ENCODE results near the gene SIRT4. TPM values are rescaled to one million over a fixed set of nuclear protein-coding genes. Genes with fewer than 3 reads are reported as not detected.
A peak's percentile ranks its signal among the peaks of the same experiment; 100 is the strongest.
"Not testable (repeated sequence)": the region's sequence is repeated elsewhere in the genome, so short reads cannot be mapped to it uniquely, and the experiment has no call there.

The SIRT4 gene
- total RNA-seq, 1 experiment from 2014 or later = 1.6 TPM

GRCh38 chr12:120335447-120335846 lies 33.3 kb downstream of the SIRT4 start:
- peak; percentile 48 for DNase-seq (ENCODE audit: low read depth)

GRCh38 chr12:120336392-120336791 lies 34.3 kb downstream of the SIRT4 start:
- not testable (repeated sequence) for DNase-seq (ENCODE audit: low read depth)

GRCh38 chr12:120337730-120338129 lies 35.6 kb downstream of the SIRT4 start:
- no peak for DNase-seq (ENCODE audit: low read depth)

GRCh38 chr12:120339256-120339655 lies 37.1 kb downstream of the SIRT4 start:
- DNase-seq (ENCODE audit: low read depth) = no peak

GRCh38 chr12:120342175-120343038 lies 40.3 kb downstream of the SIRT4 start:
- no peak for DNase-seq (ENCODE audit: low read depth)

- no peak for DNase-seq (ENCODE audit: low read depth)
Observed at GRCh38 chr12:120343039-120343537, 41.0 kb downstream of the SIRT4 start.

- DNase-seq (ENCODE audit: low read depth) = no peak
Observed at GRCh38 chr12:120343692-120344091, 41.6 kb downstream of the SIRT4 start.

GRCh38 chr12:120346031-120346430 lies 43.9 kb downstream of the SIRT4 start:
- DNase-seq (ENCODE audit: low read depth) = no peak

- peak; percentile 13 for DNase-seq (ENCODE audit: low read depth)
Observed at GRCh38 chr12:120346681-120347080, 44.6 kb downstream of the SIRT4 start.

GRCh38 chr12:120347766-120348165 lies 45.6 kb downstream of the SIRT4 start:
- no peak for DNase-seq (ENCODE audit: low read depth)

- DNase-seq (ENCODE audit: low read depth) = no peak
Observed at GRCh38 chr12:120350576-120351350, 48.6 kb downstream of the SIRT4 start.

- peak; percentile 84 for DNase-seq (ENCODE audit: low read depth)
Observed at GRCh38 chr12:120352117-120352516, 50.0 kb downstream of the SIRT4 start.

- DNase-seq (ENCODE audit: low read depth) = no peak
Observed at GRCh38 chr12:120353136-120353535, 51.0 kb downstream of the SIRT4 start.

- no peak for DNase-seq (ENCODE audit: low read depth)
Observed at GRCh38 chr12:120353556-120354317, 51.6 kb downstream of the SIRT4 start.

- DNase-seq (ENCODE audit: low read depth) = peak; percentile 93
Observed at GRCh38 chr12:120356567-120357030, 54.5 kb downstream of the SIRT4 start.

- no peak for DNase-seq (ENCODE audit: low read depth)
Observed at GRCh38 chr12:120357104-120357503, 55.0 kb downstream of the SIRT4 start.

- no peak for DNase-seq (ENCODE audit: low read depth)
Observed at GRCh38 chr12:120358412-120359100, 56.4 kb downstream of the SIRT4 start.

GRCh38 chr12:120359128-120359527 lies 57.0 kb downstream of the SIRT4 start:
- DNase-seq (ENCODE audit: low read depth) = no peak

GRCh38 chr12:120361506-120362208 lies 59.5 kb downstream of the SIRT4 start:
- no peak for DNase-seq (ENCODE audit: low read depth)

All from HT1080 (cell line).